GM15510 (cell line): Measurements from ENCODE around the gene SUSD1.

Experiments used
- POLR2A ChIP-seq: IDR thresholded peaks from 3 replicates; pipeline ENCODE4 v1.6.1; 2011; ENCODE audit warnings: borderline replicate concordance; ENCODE audit not compliant: insufficient read length; ENCODE audit errors: extremely low read depth

The SUSD1 gene

GRCh38 chr9:111999319-111999718, 175.8 kb downstream of the SUSD1 start:
- TF ChIP-seq POLR2A = no peak

- TF ChIP-seq POLR2A = no peak
Observed at GRCh38 chr9:111997831-111998230, 177.3 kb downstream of the SUSD1 start.

GRCh38 chr9:111994831-111995458, 180.2 kb downstream of the SUSD1 start:
- no peak for TF ChIP-seq POLR2A

GRCh38 chr9:111993319-111993718, 181.8 kb downstream of the SUSD1 start:
- TF ChIP-seq POLR2A = no peak

- TF ChIP-seq POLR2A = no peak
Observed at GRCh38 chr9:111992523-111992922, 182.6 kb downstream of the SUSD1 start.

GRCh38 chr9:111991179-111991578, 183.9 kb downstream of the SUSD1 start:
- no peak for TF ChIP-seq POLR2A
